ENCODE results near the gene NALCN. TPM values are rescaled to one million over a fixed set of nuclear protein-coding genes. Genes with fewer than 3 reads are reported as not detected.
A peak's percentile ranks its signal among the peaks of the same experiment; 100 is the strongest.

The NALCN gene
- total RNA-seq, 1 experiment from 2014 or later = 8.5 TPM

GRCh38 chr13:101150998-101151397, 265.3 kb downstream of the NALCN start:
- no peak for DNase-seq (ENCODE audit: unreplicated experiment)
- no peaks in the 10 kb centered on the region for H3K9me3 Mint-ChIP-seq (ENCODE audit: unreplicated experiment)
- H3K4me3 Mint-ChIP-seq (ENCODE audit: unreplicated experiment) = no peak overlapping the region
- ChIA-PET CTCF (interaction anchor here (0.6 to 0.9 kb wide), 3 partner anchors 8 to 1407 kb away, joined by 3 to 4 read pairs (median 3); no protein-coding TSS in a partner anchor), POLR2A (no interaction called here)
- no peaks in the 10 kb centered on the region for H3K4me1 Mint-ChIP-seq (ENCODE audit: insufficient read depth, unreplicated experiment)
- H3K36me3 Mint-ChIP-seq (ENCODE audit: insufficient read depth, unreplicated experiment) = no peaks in the 10 kb centered on the region
- no TSS peak for BruUV-seq (replicated peaks)
- no peak for TF ChIP-seq CTCF (IDR thresholded peaks at IDR 0.05; ENCODE audit: unreplicated experiment)
- no peaks in the 10 kb centered on the region for H3K27me3 Mint-ChIP-seq (ENCODE audit: insufficient read depth, unreplicated experiment)
- H3K27ac Mint-ChIP-seq (ENCODE audit: low read depth, unreplicated experiment) = no peak overlapping the region
- intact Hi-C loops (cut with micrococcal nuclease) = loop anchor here (1.0 to 10.0 kb wide), 3 partner anchors 146 to 323 kb away; partner anchors contain the start of gene NALCN

GRCh38 chr13:101149735-101150384, 266.4 kb downstream of the NALCN start:
- peak; percentile 40 for DNase-seq (ENCODE audit: unreplicated experiment)
- H3K4me3 Mint-ChIP-seq (ENCODE audit: unreplicated experiment) = no peak overlapping the region
- ChIA-PET POLR2A (no interaction called here), CTCF (interaction anchor here (0.5 to 3.1 kb wide), 7 partner anchors 134 to 1409 kb away, joined by 3 to 9 read pairs (median 3); no protein-coding TSS in a partner anchor)
- no peaks in the 10 kb centered on the region for H3K4me1 Mint-ChIP-seq (ENCODE audit: insufficient read depth, unreplicated experiment)
- H3K27ac Mint-ChIP-seq (ENCODE audit: low read depth, unreplicated experiment) = no peak overlapping the region
- H3K27me3 Mint-ChIP-seq (ENCODE audit: insufficient read depth, unreplicated experiment) = no peaks in the 10 kb centered on the region
- intact Hi-C loops (cut with micrococcal nuclease) = loop anchor here (1.0 to 10.0 kb wide), 3 partner anchors 147 to 324 kb away; partner anchors contain the start of gene NALCN
- no TSS peak for BruUV-seq (replicated peaks)
- no peaks in the 10 kb centered on the region for H3K36me3 Mint-ChIP-seq (ENCODE audit: insufficient read depth, unreplicated experiment)
- TF ChIP-seq CTCF (IDR thresholded peaks at IDR 0.05; ENCODE audit: unreplicated experiment) = no peak
- no peaks in the 10 kb centered on the region for H3K9me3 Mint-ChIP-seq (ENCODE audit: unreplicated experiment)

GRCh38 chr13:101146101-101146898, 270.0 kb downstream of the NALCN start:
- Mint-ChIP-seq H3K36me3 (ENCODE audit: insufficient read depth, unreplicated experiment) (no peaks in the 10 kb centered on the region), H3K27me3 (ENCODE audit: insufficient read depth, unreplicated experiment) (no peaks in the 10 kb centered on the region), H3K4me3 (ENCODE audit: unreplicated experiment) (no peak overlapping the region), H3K27ac (ENCODE audit: low read depth, unreplicated experiment) (no peak overlapping the region), H3K4me1 (ENCODE audit: insufficient read depth, unreplicated experiment) (no peaks in the 10 kb centered on the region), H3K9me3 (ENCODE audit: unreplicated experiment) (no peaks in the 10 kb centered on the region)
- ChIA-PET CTCF (interaction anchor here (0.6 to 5.4 kb wide), 18 partner anchors 8 to 796 kb away, joined by 3 to 56 read pairs (median 6); no protein-coding TSS in a partner anchor), POLR2A (interaction anchor here (1.8 kb wide), 1 partner anchor 609 kb away, joined by 3 read pairs; no protein-coding TSS in a partner anchor)
- no peak for TF ChIP-seq CTCF (IDR thresholded peaks at IDR 0.05; ENCODE audit: unreplicated experiment)
- no peak for DNase-seq (ENCODE audit: unreplicated experiment)
- no TSS peak for BruUV-seq (replicated peaks)
- intact Hi-C loops (cut with micrococcal nuclease) = no loop called here
